ENCODE results near the gene RABGAP1.

The RABGAP1 gene

DNA sequence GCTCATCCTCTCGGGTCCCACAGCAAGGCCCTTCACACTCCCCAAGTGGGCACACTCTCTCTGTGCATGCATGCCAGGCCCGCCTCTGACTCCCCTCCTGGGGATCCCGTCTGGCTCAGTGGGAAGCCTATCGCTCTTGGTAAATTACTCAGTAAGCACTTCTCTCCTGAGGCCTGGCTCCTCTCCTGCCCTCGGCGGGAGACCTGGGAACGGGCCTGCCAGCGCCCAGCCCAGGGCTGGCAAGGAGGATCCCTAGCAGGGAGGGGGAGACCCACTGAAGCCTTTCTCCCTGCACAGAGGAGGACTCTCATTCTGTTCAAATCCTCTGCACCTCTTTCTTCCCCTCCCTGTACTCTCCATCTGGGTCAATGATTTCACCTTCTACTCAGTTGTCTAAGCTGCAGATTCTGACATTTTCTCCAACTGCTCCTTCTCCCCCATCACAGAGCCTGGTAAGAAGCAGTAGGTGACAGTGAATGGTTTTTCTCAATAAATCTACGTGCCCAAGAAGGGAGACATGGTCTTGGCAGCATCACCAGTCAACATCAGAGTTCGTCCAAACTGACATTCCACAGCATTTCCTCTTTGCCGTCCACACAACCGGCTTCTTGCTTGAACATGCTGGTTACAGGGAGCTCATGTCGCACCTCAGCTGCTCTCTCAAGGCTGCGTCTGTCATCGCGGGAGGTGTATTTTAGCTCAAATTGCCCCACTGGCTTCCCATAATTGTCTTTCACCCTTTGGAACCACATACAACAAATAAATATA lies 174.5 kb downstream of the RABGAP1 start:
- DNase-seq, result no peak

GRCh38 chr9:123116036-123116435 lies 175.2 kb downstream of the RABGAP1 start:
- no peak for DNase-seq

DNA sequence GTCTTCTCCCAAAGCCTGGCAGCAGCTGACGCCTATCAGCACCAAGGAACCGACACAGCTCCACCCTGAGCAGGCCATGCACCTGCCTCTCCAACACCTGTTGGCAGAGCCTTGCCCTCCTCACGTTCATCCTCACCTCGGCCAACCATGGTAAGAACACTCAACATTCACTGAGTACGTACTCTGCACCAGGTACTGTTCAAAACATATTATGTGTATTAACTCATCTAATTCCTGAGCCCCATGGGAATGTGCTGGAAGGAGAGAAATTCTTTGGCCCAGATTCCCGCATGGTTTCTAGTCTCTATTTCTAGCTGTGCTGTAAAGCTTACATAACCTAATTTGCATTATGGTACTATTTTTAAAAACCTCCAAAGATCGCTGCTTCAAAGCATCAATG lies 178.7 kb downstream of the RABGAP1 start:
- DNase-seq, result no peak

DNA sequence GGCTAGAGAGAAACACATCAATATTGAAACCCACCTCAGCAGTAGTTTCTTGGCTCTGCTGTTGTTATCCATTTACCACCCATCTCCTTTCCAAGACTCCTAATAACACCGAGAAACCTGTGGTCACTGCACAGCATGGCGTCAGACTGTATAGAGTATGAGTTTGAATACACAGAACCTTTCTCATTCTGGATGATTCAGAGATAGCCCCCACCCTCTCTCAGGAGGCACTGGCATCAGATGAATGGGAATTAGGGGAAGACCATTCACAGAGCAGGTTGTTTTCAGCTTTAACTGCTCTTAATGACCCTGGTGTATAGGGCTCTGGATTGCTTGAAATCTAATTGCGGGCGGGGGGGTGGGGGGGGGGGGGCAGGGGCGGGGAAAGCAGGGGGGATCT lies 179.3 kb downstream of the RABGAP1 start:
- no peak for DNase-seq

- DNase-seq, result no peak
These were observed 180.1 kb downstream of the RABGAP1 start for GRCh38 chr9:123120953-123121352.

GRCh38 chr9:123121457-123121856 lies 180.6 kb downstream of the RABGAP1 start:
- no peak for DNase-seq

GRCh38 chr9:123127512-123128075 lies 186.8 kb downstream of the RABGAP1 start:
- DNase-seq, result no peak

DNA sequence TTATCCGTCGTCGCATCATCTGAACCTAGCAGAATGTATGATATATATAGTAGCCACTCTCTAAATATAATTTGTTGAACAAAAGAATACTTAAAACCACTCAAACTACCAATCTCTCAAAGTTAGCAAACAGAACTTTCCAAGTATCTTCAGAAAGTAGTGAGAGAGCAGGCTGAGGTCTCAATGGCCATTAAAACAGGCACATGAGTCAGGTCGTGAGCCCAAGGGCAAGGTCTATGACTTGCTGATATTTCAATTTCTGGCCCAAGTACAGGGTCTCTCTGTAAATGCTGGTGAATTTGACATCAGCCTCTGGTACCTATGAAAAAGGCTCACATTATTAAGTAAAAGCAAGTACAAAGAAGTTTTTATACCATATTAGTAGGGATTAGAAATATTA lies 187.8 kb downstream of the RABGAP1 start:
- no peak for DNase-seq

GRCh38 chr9:123129423-123129822 lies 188.6 kb downstream of the RABGAP1 start:
- DNase-seq, result no peak

GRCh38 chr9:123131258-123131657 lies 190.4 kb downstream of the RABGAP1 start:
- no peak for DNase-seq

DNA sequence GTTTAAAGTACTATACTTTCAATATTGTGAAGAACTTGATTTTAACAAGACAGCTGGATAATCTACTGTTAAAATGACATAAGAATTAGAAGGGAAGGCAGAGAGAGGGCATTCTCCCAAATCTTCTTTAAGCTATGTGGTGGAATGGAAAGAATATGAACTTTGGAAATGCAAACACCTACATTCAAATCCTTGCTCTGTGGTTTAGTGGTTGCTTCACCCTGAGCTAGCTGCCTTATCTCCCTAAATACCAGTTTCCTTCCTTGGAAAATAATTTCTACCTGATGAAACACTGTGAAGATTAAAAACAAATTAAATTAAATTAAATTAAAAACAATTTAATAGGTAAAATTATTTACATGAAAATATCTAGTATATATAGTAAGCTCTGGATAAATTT lies 191.2 kb downstream of the RABGAP1 start:
- no peak for DNase-seq

DNA sequence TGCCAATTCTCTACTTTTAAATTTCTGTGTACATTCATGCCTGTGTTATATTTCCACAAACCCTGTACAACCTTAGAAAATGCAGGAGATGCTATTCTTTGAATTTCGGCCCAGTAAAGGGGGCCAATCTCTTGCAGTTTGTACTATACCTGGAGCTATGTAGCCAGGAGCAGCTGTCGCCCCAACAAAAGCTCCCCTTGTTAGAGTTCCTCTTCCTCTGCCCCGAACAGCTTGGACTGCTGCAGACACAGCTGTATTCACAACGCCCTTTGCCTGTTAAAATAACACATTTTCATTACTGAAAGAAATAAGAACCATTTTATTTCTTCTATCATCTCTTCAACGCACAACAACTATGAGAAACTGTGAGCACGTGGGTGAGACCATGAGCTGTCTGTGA lies 191.9 kb downstream of the RABGAP1 start:
- no peak for DNase-seq

GRCh38 chr9:123135430-123135829 lies 194.6 kb downstream of the RABGAP1 start:
- DNase-seq, result no peak

DNA sequence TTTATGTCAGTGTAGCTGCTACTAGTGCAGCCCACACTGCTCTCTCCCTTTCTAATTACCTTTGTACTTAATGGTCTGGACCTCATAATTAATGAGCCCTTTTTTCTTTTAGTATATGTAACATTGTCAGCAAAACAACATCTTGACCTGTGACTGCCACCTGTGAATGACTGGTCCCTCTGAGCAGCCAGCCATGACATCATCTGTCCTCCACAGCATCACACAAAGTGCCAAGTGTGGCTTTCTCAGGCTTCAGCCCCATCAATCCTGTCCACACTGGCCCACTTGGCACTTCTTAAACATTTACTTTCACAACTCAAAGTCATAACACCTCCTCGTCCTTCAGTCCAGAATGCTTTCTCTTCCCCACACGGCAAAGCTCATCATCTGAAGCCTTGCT lies 197.3 kb downstream of the RABGAP1 start:
- no peak for DNase-seq

DNA sequence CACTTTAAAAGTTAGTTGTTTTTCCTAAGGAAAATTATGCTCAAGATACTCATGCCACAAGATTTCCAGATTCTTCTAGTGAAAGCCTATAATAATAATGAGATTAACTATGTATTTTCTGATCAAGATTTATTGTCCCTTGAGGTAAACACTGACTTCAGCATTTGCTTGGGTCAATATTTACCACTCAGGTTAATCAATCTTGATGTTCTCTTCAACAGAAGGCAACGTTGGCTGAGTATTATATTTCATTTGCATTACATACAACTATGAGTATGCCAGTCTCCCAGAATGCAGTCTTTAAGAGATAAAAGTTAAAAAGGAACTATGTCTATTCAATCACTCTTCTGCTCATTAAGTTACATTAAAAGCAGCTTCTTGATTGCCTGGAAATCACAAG lies 208.2 kb downstream of the RABGAP1 start:
- DNase-seq, result no peak

DNA sequence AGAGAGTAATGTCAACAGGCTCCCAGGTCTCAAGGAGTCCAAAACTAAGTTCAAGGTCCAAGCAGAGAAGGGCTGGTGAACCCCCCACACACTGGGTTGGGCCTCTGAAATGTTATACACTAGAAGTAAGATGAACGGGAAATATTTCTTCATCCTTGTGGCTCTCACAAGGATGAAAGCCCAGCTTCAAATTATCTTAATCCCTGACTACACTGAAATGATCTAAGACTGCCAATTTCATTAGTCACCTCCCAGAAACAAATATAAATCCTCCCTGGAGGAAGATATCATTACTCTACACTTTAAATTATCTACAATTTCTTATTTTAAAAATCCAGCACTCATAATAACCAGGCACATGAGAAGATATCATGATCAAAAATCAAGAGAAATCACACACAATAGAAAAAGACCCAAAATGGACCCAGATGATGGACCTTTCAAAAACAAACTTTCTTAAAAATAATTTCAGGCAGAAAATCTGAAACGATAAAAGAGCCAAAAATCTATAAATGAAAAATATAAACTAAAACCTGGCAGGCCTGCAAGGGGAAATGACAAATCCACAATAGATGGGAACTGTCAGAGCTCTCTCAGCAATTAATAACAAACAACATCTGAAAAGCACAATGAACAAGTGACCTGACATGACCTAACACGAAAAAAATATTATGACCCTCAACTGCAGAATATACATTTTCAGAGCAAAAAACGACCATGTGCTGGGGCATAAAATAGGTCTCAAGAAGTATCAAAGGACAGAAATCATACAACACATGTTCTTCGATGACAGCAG lies 210.1 kb downstream of the RABGAP1 start:
- no peak for DNase-seq

All from NCI-H82 (cell line).